H1 (cell line): ENCODE data around the gene GLS. TPM values are rescaled to one million over a fixed set of nuclear protein-coding genes. Genes with fewer than 3 reads are reported as not detected.

Experiments used
- CTCF ChIA-PET: fragments of 300-600 bp; sonication (Branson Sonifier 250); formaldehyde crosslinking; loops from one replicate; lab custom pipeline; 2021; ENCODE audit not compliant: partially characterized antibody; lab: Charles Lee
- POLR2A ChIA-PET: fragments of 300-600 bp; sonication (Branson Sonifier 250); formaldehyde crosslinking; loops from one replicate; lab custom pipeline; 2021; ENCODE audit warnings: inconsistent platforms; ENCODE audit not compliant: partially characterized antibody; lab: Charles Lee
- DNase-seq, 2 experiments: peaks; one replicate each; pipeline versions ENCODE4 v3.0.0 to v3.0.0-alpha.2; 2010 to 2022; ENCODE audit warnings: low spot score in 2 of 2, low read depth in 1 of 2, mixed read lengths in 1 of 2
- FAIRE-seq: peaks from 2 replicates; lab custom pipeline; 2011; peaks lifted over from hg19 to GRCh38; lab: Jason Lieb, UNC
- H2AFZ ChIP-seq: 2 replicates; pipeline ENCODE4 v1.8.1; 2012; ENCODE audit warnings: low read length, inconsistent platforms
- H2AK5ac ChIP-seq: 2 replicates; pipeline ENCODE4 v1.6.1; 2013; ENCODE audit warnings: low read depth, low read length
- H2BK120ac ChIP-seq: replicated peaks from 2 replicates; pipeline ENCODE3; 2013; ENCODE audit warnings: low read depth, low read length, inconsistent platforms
- H2BK12ac ChIP-seq: 2 replicates; pipeline ENCODE4 v1.6.1; 2013; ENCODE audit warnings: low read depth, low read length
- H2BK15ac ChIP-seq: 2 replicates; pipeline ENCODE4 v1.6.1; 2013; ENCODE audit warnings: low read length
- H2BK20ac ChIP-seq: 2 replicates; pipeline ENCODE4 v1.6.1; 2013; ENCODE audit warnings: low read length
- H2BK5ac ChIP-seq: 2 replicates; pipeline ENCODE4 v1.6.1; 2013; ENCODE audit warnings: low read depth, low read length
- H3K14ac ChIP-seq: 2 replicates; pipeline ENCODE4 v1.6.1; 2013; ENCODE audit warnings: inconsistent platforms; ENCODE audit not compliant: insufficient read length
- H3K18ac ChIP-seq: 2 replicates; pipeline ENCODE4 v1.6.1; 2013; ENCODE audit warnings: low read length; ENCODE audit errors: extremely low read depth
- H3K23ac ChIP-seq: 2 replicates; pipeline ENCODE4 v1.6.1; 2013; ENCODE audit warnings: inconsistent platforms; ENCODE audit not compliant: insufficient read length
- H3K23me2 ChIP-seq: 2 replicates; pipeline ENCODE4 v1.6.1; 2013; ENCODE audit warnings: low read depth, low read length
- H3K27ac ChIP-seq: 2 replicates; pipeline ENCODE4 v1.6.1; 2011; ENCODE audit warnings: low read depth, low read length, inconsistent platforms
- H3K27me3 ChIP-seq, 4 experiments: replicated peaks in 1 of 4; 1 replicate in 1 of 4; 2 replicates in 3 of 4; pipeline versions ENCODE4 v1.6.1 to v1.8.1; 2011 to 2013; ENCODE audit warnings: low read length in 3 of 4, mild to moderate bottlenecking in 3 of 4, inconsistent platforms in 2 of 4, mixed read lengths in 2 of 4, moderate library complexity in 1 of 4; ENCODE audit not compliant: control insufficient read depth in 3 of 4, insufficient read depth in 3 of 4; ENCODE audit errors: extremely low read depth in 1 of 4
- H3K36me3 ChIP-seq, 4 experiments: 2 replicates each; pipeline versions ENCODE4 v1.6.1 to v1.8.1; 2011 to 2013; ENCODE audit warnings: mild to moderate bottlenecking in 4 of 4, low read length in 3 of 4, moderate library complexity in 2 of 4, control low read depth in 1 of 4, inconsistent platforms in 1 of 4; ENCODE audit not compliant: insufficient read depth in 4 of 4, control insufficient read depth in 2 of 4
- H3K4ac ChIP-seq: replicated peaks from 2 replicates; pipeline ENCODE3; 2013; ENCODE audit warnings: low read length, low read depth, mixed read lengths, inconsistent platforms; ENCODE audit not compliant: insufficient read length
- H3K4me1 ChIP-seq, 4 experiments: replicated peaks in 1 of 4; 1 replicate in 1 of 4; 2 replicates in 3 of 4; pipeline versions ENCODE4 v1.6.1 to v1.8.1; 2011 to 2013; ENCODE audit warnings: low read length in 3 of 4, inconsistent platforms in 2 of 4, mixed read lengths in 1 of 4; ENCODE audit not compliant: insufficient read depth in 4 of 4, control insufficient read depth in 3 of 4
- H3K4me2 ChIP-seq, 2 experiments: 2 replicates each; pipeline versions ENCODE4 v1.6.1 to v1.8.1; 2011 to 2013; ENCODE audit warnings: low read depth in 2 of 2, low read length in 2 of 2, control low read depth in 1 of 2, inconsistent platforms in 1 of 2, mild to moderate bottlenecking in 1 of 2; ENCODE audit not compliant: insufficient read depth in 1 of 2
- H3K4me3 ChIP-seq, 4 experiments: fragments of 200-600, 300-600 bp in 1 of 4; sonication (generic), shearing (Covaris generic), sonication (Bioruptor Twin) in 1 of 4; 2 replicates each; pipeline versions ENCODE4 v1.5.1 to v1.8.1; 2011 to 2016; ENCODE audit warnings: low read length in 4 of 4, low read depth in 3 of 4, control low read depth in 2 of 4, inconsistent platforms in 2 of 4, mild to moderate bottlenecking in 2 of 4, mixed read lengths in 1 of 4, moderate library complexity in 1 of 4; ENCODE audit not compliant: insufficient read depth in 2 of 4; ENCODE audit errors: extremely low read depth in 1 of 4
- H3K56ac ChIP-seq: replicated peaks from 2 replicates; pipeline ENCODE3; 2013; ENCODE audit warnings: low read depth, mild to moderate bottlenecking, mixed read lengths, low read length, inconsistent platforms; ENCODE audit not compliant: insufficient read length
- H3K79me1 ChIP-seq: 2 replicates; pipeline ENCODE4 v1.6.1; 2013; ENCODE audit warnings: low read depth, low read length, control low read depth
- H3K79me2 ChIP-seq, 2 experiments: 2 replicates each; pipeline versions ENCODE4 v1.6.1 to v1.8.1; 2012 to 2013; ENCODE audit warnings: low read length in 2 of 2, mild to moderate bottlenecking in 2 of 2, inconsistent platforms in 1 of 2; ENCODE audit not compliant: insufficient read depth in 2 of 2, control insufficient read depth in 1 of 2
- H3K9ac ChIP-seq, 4 experiments: replicated peaks in 1 of 4; 1 replicate in 1 of 4; 2 replicates in 3 of 4; pipeline versions ENCODE4 v1.6.1 to v1.8.1; 2011 to 2013; ENCODE audit warnings: low read depth in 3 of 4, low read length in 3 of 4, control low read depth in 2 of 4, mild to moderate bottlenecking in 2 of 4, moderate library complexity in 2 of 4, inconsistent platforms in 1 of 4; ENCODE audit errors: extremely low read depth in 1 of 4
- H3K9me3 ChIP-seq, 2 experiments: 2 replicates each; pipeline versions ENCODE4 v1.6.1 to v1.8.1; 2012 to 2013; ENCODE audit warnings: mild to moderate bottlenecking in 2 of 2, moderate library complexity in 2 of 2, control low read depth in 1 of 2, inconsistent platforms in 1 of 2, low read depth in 1 of 2, low read length in 1 of 2, mixed read lengths in 1 of 2; ENCODE audit not compliant: insufficient read depth in 2 of 2
- H4K20me1 ChIP-seq, 2 experiments: replicated peaks in 1 of 2; 2 replicates each; pipeline versions ENCODE3 to v1.8.1; 2011 to 2013; ENCODE audit warnings: inconsistent platforms in 2 of 2, low read length in 2 of 2, mild to moderate bottlenecking in 1 of 2; ENCODE audit not compliant: insufficient read depth in 2 of 2, control insufficient read depth in 1 of 2
- H4K5ac ChIP-seq: 2 replicates; pipeline ENCODE4 v1.6.1; 2013; ENCODE audit warnings: low read length, low read depth, mixed read lengths, inconsistent platforms; ENCODE audit not compliant: insufficient read length
- H4K8ac ChIP-seq: 2 replicates; pipeline ENCODE4 v1.8.0; 2013; ENCODE audit warnings: mild to moderate bottlenecking, moderate library complexity, low read length, inconsistent platforms; ENCODE audit not compliant: insufficient read depth; ENCODE audit errors: extremely low read depth
- H4K91ac ChIP-seq: replicated peaks from 2 replicates; pipeline ENCODE3; 2013; ENCODE audit warnings: low read length, mixed read lengths, inconsistent platforms; ENCODE audit not compliant: insufficient read length
- BRCA1 ChIP-seq: IDR thresholded peaks from 2 replicates; pipeline ENCODE4 v1.6.1; 2012; ENCODE audit warnings: low read depth, low read length, improper control_type of control experiment
- GTF2F1 ChIP-seq: IDR thresholded peaks from 2 replicates; pipeline ENCODE4 v1.6.1; 2012; ENCODE audit warnings: low read depth, low read length, improper control_type of control experiment, borderline replicate concordance
- PHF8 ChIP-seq: fragments of 200-600 bp; sonication (generic); conservative IDR thresholded peaks from 2 replicates; pipeline ENCODE4 v1.7.1; 2012; ENCODE audit warnings: low read depth, mild to moderate bottlenecking, inconsistent platforms, low read length, moderate library complexity
- RNF2 ChIP-seq: fragments of 200-900, 300-1000 bp; sonication (generic); IDR thresholded peaks from 2 replicates; pipeline ENCODE4 v1.7.1; 2016; ENCODE audit warnings: borderline replicate concordance, low read depth, mild to moderate bottlenecking, antibody characterized with exemption, low read length; ENCODE audit not compliant: poor library complexity, severe bottlenecking; ENCODE audit errors: missing control alignments
- SIN3A ChIP-seq, 2 experiments: IDR thresholded peaks in 1 of 2; conservative IDR thresholded peaks in 1 of 2; 2 replicates each; pipeline ENCODE4 v1.6.1; 2011 to 2012; ENCODE audit warnings: low read length in 2 of 2, improper control_type of control experiment in 1 of 2, low read depth in 1 of 2, mild to moderate bottlenecking in 1 of 2
- TBP ChIP-seq: IDR thresholded peaks from 2 replicates; pipeline ENCODE4 v1.6.1; 2011; ENCODE audit warnings: low read depth, low read length, improper control_type of control experiment
- WGBS, 2 experiments: shearing (Covaris generic) in 1 of 2; methylation state at CpG; one replicate each; pipeline versions ENCODE4 v1.1.6 to v1.1.7; 2013 to 2015; ENCODE audit warnings: low lambda C conversion rate in 2 of 2, mixed read lengths in 2 of 2, inconsistent platforms in 1 of 2, low coverage in 1 of 2, missing lambda C conversion rate in 1 of 2; ENCODE audit not compliant: insufficient replicate concordance in 2 of 2, insufficient coverage in 1 of 2, insufficient read length in 1 of 2; ENCODE audit errors: extremely low coverage in 1 of 2, missing lambda C conversion rate in 1 of 2; 5-methylcytosine and 5-hydroxymethylcytosine counted together
- polyA plus RNA-seq, 7 experiments: library from polyadenylated mRNA; depleted of rRNA in 3 of 7; stranded (reverse) in 5 of 7; unstranded in 2 of 7; fragments of >200 nt in 5 of 7; fragments of 200-250 nt in 2 of 7; gene quantifications; 1 replicate in 5 of 7; 2 replicates in 1 of 7; 4 replicates in 1 of 7; pipeline versions ENCODE4 v1.2.1 to v1.2.3, GENCODE V29; 2011 to 2013; ENCODE audit warnings: missing spikeins in 2 of 7, mixed read lengths in 2 of 7
- total RNA-seq: library from RNA; stranded (reverse); fragmentation: NEBNext Ultra II Directional; extraction: Animal tissue kit (Norgen Biotek cat#: 25700); gene quantifications from 2 replicates; pipeline ENCODE4 v1.2.1, GENCODE V29; 2021
- TF ChIP-seq, protein P1 (sequence below): IDR thresholded peaks from 2 replicates; pipeline ENCODE4 v1.6.1; 2012; ENCODE audit warnings: low read length, inconsistent platforms

GLS gene
- total and polyA plus RNA-seq, 2 of the 8 experiments (the other 6 are each of a cell fraction or from before 2014, with no cell fraction given): 15.7 to 89.8 TPM

DNA sequence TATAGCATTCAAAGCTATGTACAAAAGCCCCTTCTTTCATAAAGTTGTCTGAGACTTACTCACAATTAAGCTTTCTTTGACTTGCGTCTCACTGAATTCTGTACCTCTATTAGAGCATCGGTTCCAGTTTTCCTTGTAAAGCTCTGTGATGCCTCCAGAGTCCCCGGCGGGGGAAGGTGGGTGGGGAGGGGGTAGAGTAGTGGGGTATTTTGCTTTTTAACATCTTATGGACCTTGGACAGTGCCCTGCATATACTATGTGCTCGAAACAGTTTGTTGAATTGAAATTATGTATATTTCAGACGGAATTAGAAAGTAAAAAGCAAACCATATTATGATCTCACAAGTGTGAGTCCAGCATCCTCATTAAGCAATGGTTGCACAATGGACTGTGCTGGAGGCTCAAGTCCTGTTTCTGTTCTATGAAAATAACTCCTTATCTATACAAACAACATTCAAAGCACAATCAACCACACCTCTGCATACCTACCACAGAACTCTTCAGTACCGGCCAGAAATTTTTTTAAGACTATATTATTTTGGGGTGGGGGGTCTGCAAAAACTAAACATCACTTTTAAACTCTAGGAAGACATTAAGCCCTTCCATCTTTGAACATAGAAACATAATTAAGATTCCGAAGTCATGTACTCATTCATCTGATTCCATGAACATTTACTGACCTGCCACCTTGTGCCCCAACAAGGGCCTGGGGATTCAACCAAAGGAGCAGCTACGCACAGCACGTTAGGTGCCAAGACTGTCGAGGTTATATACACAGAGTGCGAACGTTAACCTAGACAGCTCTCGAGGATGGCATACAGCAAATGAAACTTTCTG is 132.4 kb downstream of the GLS start:
- no peak overlapping the region for H3K23ac ChIP-seq
- H3K9ac ChIP-seq: peak overlapping the region; percentile 70 to 89 (median 76)
- H3K79me1 ChIP-seq: no peaks in the 10 kb centered on the region
- 54% methylated on average over 14 of the region's 14 CpGs; no CpG with 5 or more reads in 1 of the 2 experiments for WGBS, 2 experiments
- no peak for TF ChIP-seq TBP
- no peak for TF ChIP-seq SIN3A (conservative IDR thresholded peaks at IDR 0.05 in 1 of 2, IDR thresholded peaks at IDR 0.05 in 1 of 2; ENCODE audit: low read depth in 1 of 2, low read length in 2 of 2)
- no peak for TF ChIP-seq GTF2F1
- TF ChIP-seq, protein P1, sequence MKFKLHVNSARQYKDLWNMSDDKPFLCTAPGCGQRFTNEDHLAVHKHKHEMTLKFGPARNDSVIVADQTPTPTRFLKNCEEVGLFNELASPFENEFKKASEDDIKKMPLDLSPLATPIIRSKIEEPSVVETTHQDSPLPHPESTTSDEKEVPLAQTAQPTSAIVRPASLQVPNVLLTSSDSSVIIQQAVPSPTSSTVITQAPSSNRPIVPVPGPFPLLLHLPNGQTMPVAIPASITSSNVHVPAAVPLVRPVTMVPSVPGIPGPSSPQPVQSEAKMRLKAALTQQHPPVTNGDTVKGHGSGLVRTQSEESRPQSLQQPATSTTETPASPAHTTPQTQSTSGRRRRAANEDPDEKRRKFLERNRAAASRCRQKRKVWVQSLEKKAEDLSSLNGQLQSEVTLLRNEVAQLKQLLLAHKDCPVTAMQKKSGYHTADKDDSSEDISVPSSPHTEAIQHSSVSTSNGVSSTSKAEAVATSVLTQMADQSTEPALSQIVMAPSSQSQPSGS: no peak
- no peak for TF ChIP-seq PHF8
- no peak for TF ChIP-seq BRCA1
- no peak for TF ChIP-seq RNF2
- TF ChIP-seq, all 59 proteins: peak for 0
- no peak for DNase-seq
- peaks cover 0 to 6% (median 1%) of the 10 kb centered on the region in 4 experiments; a peak in 3 of 7 replicates for H3K4me1 ChIP-seq
- peaks cover 0 to 13% (median 6%) of the 10 kb centered on the region in 4 experiments; a peak in 4 of 7 replicates for H3K27me3 ChIP-seq
- H3K4ac ChIP-seq: peak overlapping the region; percentile 73
- peaks cover 3 to 19% of the 10 kb centered on the region in 2 experiments; a peak in 2 of 4 replicates for H3K79me2 ChIP-seq
- H3K9me3 ChIP-seq: no peaks in the 10 kb centered on the region
- H4K91ac ChIP-seq: no peak overlapping the region
- no peak overlapping the region for H4K5ac ChIP-seq
- no peak overlapping the region for H2BK15ac ChIP-seq
- H2AK5ac ChIP-seq: no peak overlapping the region
- no peak overlapping the region for H2BK20ac ChIP-seq
- peak overlapping the region; percentile 92; the same call in 1 of the 2 replicates for H4K8ac ChIP-seq
- H4K20me1 ChIP-seq: peaks cover 0 to 4% of the 10 kb centered on the region in 2 experiments
- no peak overlapping the region for H3K18ac ChIP-seq
- H2AFZ ChIP-seq: peak overlapping the region; percentile 72; the same call in 1 of the 2 replicates
- no peak overlapping the region for H3K56ac ChIP-seq
- H3K4me3 ChIP-seq: peak overlapping the region; percentile 77 to 96 (median 90)
- H3K14ac ChIP-seq: no peak overlapping the region
- peak overlapping the region; percentile 98 to 99 for H3K4me2 ChIP-seq
- peak overlapping the region; percentile 75 for H2BK120ac ChIP-seq
- H2BK5ac ChIP-seq: no peak overlapping the region
- H3K36me3 ChIP-seq: peaks cover 0 to 18% (median 9%) of the 10 kb centered on the region in 4 experiments; a peak in 6 of 8 replicates
- CTCF ChIA-PET: interaction anchor here (1.5 to 3.2 kb wide), 5 partner anchors 11 to 39 kb away, joined by 6 to 15 read pairs (median 8); no protein-coding TSS in a partner anchor
- peaks cover 12% of the 10 kb centered on the region for H3K23me2 ChIP-seq
- no peak overlapping the region for H3K27ac ChIP-seq
- 0 out of 2 replicates have a peak overlapping the region, but pooled peaks have one; percentile 30 for H2BK12ac ChIP-seq
- FAIRE-seq: no peak
- POLR2A ChIA-PET: interaction anchor here (1.3 kb wide), 1 partner anchor 131 kb away, joined by 4 read pairs; no protein-coding TSS in a partner anchor
